GM12872 (cell line): ENCODE measurements around the gene PER3.

Experiments used
- TF ChIP-seq, protein P1 (sequence below): IDR thresholded peaks from 3 replicates; pipeline ENCODE4 v1.5.1; 2011; ENCODE audit warnings: low read depth, mild to moderate bottlenecking, low read length, moderate library complexity; ENCODE audit not compliant: insufficient read depth

PER3 gene

DNA sequence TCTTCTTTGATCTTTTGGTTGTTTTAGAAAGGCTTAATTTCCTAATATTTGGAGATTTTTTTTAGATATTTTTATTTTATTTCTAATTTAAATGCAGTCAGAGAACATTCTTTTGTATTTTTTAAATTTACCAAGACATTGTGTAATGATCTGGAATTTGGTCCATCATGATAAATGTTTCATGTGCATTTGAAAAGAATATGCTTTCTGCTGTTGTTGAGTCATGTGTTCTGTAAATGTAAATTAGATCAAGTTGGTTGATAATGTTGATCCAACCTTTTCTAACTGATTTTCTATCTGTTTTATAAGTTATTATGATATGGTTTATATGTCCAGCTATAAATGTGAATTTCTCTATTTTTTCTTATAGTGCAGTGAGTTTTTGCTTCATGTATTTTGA, 48.9 kb downstream of the PER3 start:
- TF ChIP-seq, protein P1, sequence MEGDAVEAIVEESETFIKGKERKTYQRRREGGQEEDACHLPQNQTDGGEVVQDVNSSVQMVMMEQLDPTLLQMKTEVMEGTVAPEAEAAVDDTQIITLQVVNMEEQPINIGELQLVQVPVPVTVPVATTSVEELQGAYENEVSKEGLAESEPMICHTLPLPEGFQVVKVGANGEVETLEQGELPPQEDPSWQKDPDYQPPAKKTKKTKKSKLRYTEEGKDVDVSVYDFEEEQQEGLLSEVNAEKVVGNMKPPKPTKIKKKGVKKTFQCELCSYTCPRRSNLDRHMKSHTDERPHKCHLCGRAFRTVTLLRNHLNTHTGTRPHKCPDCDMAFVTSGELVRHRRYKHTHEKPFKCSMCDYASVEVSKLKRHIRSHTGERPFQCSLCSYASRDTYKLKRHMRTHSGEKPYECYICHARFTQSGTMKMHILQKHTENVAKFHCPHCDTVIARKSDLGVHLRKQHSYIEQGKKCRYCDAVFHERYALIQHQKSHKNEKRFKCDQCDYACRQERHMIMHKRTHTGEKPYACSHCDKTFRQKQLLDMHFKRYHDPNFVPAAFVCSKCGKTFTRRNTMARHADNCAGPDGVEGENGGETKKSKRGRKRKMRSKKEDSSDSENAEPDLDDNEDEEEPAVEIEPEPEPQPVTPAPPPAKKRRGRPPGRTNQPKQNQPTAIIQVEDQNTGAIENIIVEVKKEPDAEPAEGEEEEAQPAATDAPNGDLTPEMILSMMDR: no peak

DNA sequence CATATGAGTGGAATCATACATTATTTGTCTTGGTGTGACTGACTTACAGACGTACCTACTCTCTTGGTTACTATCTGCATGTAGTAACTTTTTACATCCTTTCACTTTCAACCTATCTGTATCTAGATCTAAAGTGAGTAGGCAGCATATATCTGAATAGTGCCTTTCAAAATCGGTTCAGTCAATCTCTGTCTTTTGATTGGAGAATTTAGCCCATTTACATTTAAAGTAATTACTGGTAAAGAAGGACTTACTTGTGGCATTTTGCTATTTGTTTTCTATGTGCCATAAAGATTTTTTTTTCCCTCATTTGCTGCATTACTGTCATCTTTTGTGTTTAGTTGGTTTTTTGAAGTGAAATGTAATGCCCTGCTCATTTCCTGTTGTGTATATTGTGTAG, 54.6 kb downstream of the PER3 start:
- TF ChIP-seq, protein P1: no peak

DNA sequence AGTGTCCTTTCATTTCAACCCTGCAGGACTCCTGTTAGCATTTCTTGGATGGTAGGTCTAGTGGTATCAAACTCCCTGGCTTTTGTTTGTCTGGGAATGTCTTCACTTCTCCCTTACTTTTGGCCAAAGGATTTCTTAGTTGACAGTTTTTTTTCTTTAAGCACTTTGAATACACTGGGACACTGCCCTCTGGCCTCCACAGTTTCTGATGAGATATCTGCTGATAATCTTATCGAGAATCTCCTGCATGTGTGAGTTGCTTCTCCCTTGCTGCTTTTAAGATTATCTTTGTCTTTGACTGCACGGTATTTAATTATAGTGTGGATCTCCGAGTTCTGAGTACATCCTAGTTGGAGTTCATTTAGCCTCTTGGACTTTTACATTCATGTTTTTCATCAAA, 55.4 kb downstream of the PER3 start:
- TF ChIP-seq, protein P1: no peak

DNA sequence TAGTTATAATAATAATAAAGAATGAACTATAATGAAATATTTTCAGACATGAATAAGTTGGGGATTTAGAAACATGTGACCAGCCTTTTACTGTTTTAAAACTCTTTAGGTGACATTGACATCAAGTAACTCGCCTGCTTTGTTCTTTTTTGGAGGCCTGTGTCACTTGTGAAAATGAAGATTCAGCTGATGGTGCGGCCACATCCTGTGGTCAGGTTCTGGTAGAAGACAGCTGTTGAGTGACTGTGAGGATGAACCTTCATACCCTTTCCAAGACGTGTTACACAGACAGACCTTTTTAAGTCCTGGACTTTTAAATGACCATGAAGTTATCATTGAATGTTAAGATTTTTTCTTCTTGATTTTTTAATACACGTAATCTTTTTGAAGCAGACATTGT, 58.4 kb downstream of the PER3 start:
- TF ChIP-seq, protein P1: no peak

DNA sequence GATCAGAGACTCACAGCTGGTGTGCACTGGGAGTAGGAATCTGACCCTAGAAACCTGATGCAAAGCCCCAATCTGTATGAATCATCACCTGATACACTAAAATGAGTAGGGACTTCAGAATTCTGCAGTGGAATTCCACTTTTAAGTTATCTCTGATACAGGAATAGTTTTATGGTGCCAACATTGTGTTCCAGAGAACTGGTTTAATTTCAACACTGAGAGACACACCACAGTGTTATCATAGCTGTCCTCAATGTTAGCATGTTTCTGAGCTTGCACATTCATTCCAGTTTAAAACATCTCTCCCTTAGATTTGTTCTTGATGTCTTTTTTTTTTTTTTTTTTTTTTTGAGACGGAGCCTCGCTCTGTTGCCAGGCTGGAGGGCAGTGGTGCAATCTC, 61.7 kb downstream of the PER3 start:
- TF ChIP-seq, protein P1: no peak

DNA sequence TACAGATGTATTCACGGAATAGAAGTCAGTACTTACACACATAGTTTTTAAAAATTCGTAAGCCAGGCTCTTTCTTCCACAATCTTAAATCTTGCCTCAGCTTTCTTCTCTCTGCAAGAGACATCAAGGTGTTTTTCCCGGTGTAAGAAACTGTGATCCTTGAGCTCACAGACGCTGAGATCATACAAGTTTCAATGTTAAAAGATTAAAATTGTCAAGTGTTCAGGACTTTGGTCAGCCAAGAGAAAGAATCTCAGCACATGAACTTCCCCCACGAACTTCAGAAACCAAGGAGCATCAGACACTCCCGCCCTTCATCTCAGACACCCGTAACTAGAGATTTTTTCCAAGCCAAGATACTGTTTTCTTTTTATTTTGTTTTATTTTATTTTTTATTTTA, 62.6 kb downstream of the PER3 start:
- TF ChIP-seq, protein P1: no peak

DNA sequence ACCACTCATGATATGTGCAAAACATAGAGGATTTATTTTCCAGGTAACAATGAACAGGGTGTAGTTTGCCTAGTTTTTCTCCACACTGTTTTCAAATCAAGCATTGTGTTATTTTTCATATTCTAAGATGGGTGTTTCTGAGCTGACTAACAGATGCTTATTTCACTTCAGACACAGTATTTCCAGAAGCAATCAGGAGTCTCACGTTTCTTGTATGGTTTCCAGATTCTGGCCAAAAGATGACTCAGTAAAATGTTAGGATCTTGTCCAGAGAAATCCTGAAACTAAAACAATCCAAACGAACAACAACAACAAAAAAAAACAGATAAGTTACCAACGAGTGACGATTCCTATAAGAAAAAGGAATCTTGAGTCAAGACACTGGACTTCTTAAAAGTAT, 63.5 kb downstream of the PER3 start:
- TF ChIP-seq, protein P1: no peak

DNA sequence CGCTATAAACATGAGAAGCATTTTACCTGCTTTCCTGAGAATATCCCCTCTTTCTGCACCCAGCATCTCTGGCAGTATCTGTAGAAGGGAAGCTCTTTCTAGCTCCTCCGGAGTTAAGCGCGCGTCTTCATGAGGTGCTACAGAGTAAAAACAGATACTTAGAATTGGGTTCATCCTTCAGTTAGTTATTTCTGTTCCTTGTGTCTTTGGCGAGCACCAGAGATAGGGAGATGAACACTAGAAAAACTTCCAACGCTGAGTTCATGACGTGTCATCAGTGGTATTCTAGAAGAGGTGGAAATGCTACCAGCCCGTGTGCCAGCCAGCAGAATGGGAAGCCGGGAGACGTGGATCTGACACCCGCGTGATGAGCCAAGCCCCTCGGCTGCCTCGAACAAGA, 66.7 kb downstream of the PER3 start:
- TF ChIP-seq, protein P1: no peak
